K562 (cell line): ENCODE results near the gene INPP5E. TPM values are rescaled to one million over a fixed set of nuclear protein-coding genes. Genes with fewer than 3 reads are reported as not detected.

ENCODE experiments used
- ARID1B ChIP-seq: fragments of 450-650 bp; IDR thresholded peaks from 2 replicates; pipeline ENCODE4 v1.6.1; 2016; ENCODE audit warnings: antibody characterized with exemption, mild to moderate bottlenecking, inconsistent platforms
- CHD2 ChIP-seq: IDR thresholded peaks from 2 replicates; pipeline ENCODE4 v1.6.1; 2011; ENCODE audit warnings: low read depth, low read length
- EP400 ChIP-seq: fragments of 450-650 bp; IDR thresholded peaks from 2 replicates; pipeline ENCODE4 v1.6.1; 2017; ENCODE audit warnings: antibody characterized with exemption, mild to moderate bottlenecking, moderate library complexity
- HCFC1 ChIP-seq: IDR thresholded peaks from 2 replicates; pipeline ENCODE4 v1.6.1; 2012; ENCODE audit warnings: low read depth, low read length, improper control_type of control experiment
- HLTF ChIP-seq: fragments of 450-650 bp; IDR thresholded peaks from 2 replicates; pipeline ENCODE4 v1.6.1; 2016
- JUN ChIP-seq, 2 experiments: sonication (generic) in 1 of 2; formaldehyde crosslinking in 1 of 2; IDR thresholded peaks; 2 replicates each; pipeline versions ENCODE4 v1.6.1 to v1.8.0; 2012 to 2022; ENCODE audit warnings: borderline replicate concordance in 2 of 2, mild to moderate bottlenecking in 2 of 2, improper control_type of control experiment in 1 of 2, low read depth in 1 of 2, low read length in 1 of 2, missing genetic modification reagents in 1 of 2
- NCOR1 ChIP-seq: fragments of 450-650 bp; IDR thresholded peaks from 2 replicates; pipeline ENCODE4 v1.6.1; 2016; ENCODE audit warnings: mild to moderate bottlenecking, moderate library complexity
- SIN3A ChIP-seq, 2 experiments: fragments of 150-350 bp in 1 of 2; IDR thresholded peaks; 2 replicates each; pipeline ENCODE4 v1.6.1; 2011 to 2016; ENCODE audit warnings: borderline replicate concordance in 2 of 2, low read depth in 2 of 2, low read length in 2 of 2, mild to moderate bottlenecking in 2 of 2, moderate library complexity in 2 of 2; ENCODE audit not compliant: control insufficient read depth in 1 of 2
- SUPT5H ChIP-seq: fragments of 450-650 bp; IDR thresholded peaks from 2 replicates; pipeline ENCODE4 v1.6.1; 2016
- U2AF1 ChIP-seq: fragments of 200-400 bp; formaldehyde crosslinking; optimal IDR thresholded peaks from 2 replicates; pipeline ENCODE3; 2017; ENCODE audit warnings: mild to moderate bottlenecking, low read depth, low read length, moderate library complexity
- YY1 ChIP-seq, 3 experiments: IDR thresholded peaks; 2 replicates each; pipeline ENCODE4 v1.6.1; 2011; ENCODE audit warnings: low read length in 2 of 3, mild to moderate bottlenecking in 2 of 3, moderate library complexity in 2 of 3, borderline replicate concordance in 1 of 3, control low read depth in 1 of 3, low read depth in 1 of 3; ENCODE audit not compliant: insufficient read depth in 3 of 3, insufficient replicate concordance in 2 of 3, control insufficient read depth in 1 of 3, insufficient read length in 1 of 3; ENCODE audit errors: extremely low read depth in 1 of 3
- ZNF140 ChIP-seq: fragments of 250-450 bp; sonication (Bioruptor Pico); IDR thresholded peaks from 2 replicates; pipeline ENCODE4 v1.8.0; 2021; ENCODE audit warnings: moderate library complexity, mild to moderate bottlenecking, inconsistent platforms
- ZNF175 ChIP-seq: fragments of 200-800 bp; sonication (Bioruptor generic); IDR thresholded peaks from 2 replicates; pipeline ENCODE4 v1.6.1; 2016; ENCODE audit warnings: low read depth, mild to moderate bottlenecking, missing genetic modification characterization, missing compliant biosample characterization
- ZNF184 ChIP-seq: sonication (generic); formaldehyde crosslinking; IDR thresholded peaks from 2 replicates; pipeline ENCODE4 v1.5.0; 2020; ENCODE audit warnings: missing genetic modification reagents
- polyA plus RNA-seq, 8 experiments: library from polyadenylated mRNA; depleted of rRNA in 4 of 8; stranded (reverse) in 5 of 8; unstranded in 3 of 8; fragments of >200 nt; fragmentation: Nextera tagmentation in 2 of 8; fragmentation: Illumina TruSeq in 1 of 8; extraction: Ambion mirVana in 2 of 8; extraction: Trizol in 1 of 8; gene quantifications; 2 replicates each; pipeline versions ENCODE4 v1.2.1 to v1.2.3, GENCODE V29; 2011 to 2014; ENCODE audit warnings: inconsistent platforms in 1 of 8, missing spikeins in 1 of 8
- total RNA-seq, 7 experiments: library from RNA; depleted of rRNA in 6 of 7; stranded (reverse); fragments of >200 nt in 6 of 7; fragmentation: Illumina TruSeq in 2 of 7; extraction: Trizol in 2 of 7; gene quantifications; 2 replicates each; pipeline versions ENCODE4 v1.2.1 to v1.2.3, GENCODE V29; 2011 to 2021; ENCODE audit warnings: low replicate concordance in 1 of 7
- TF ChIP-seq, protein P1 (sequence below): fragments of 250-450 bp; sonication (Bioruptor Pico); IDR thresholded peaks from 2 replicates; pipeline ENCODE4 v1.4.0; 2020; ENCODE audit warnings: mild to moderate bottlenecking, moderate library complexity
- TF ChIP-seq, protein P2 (sequence below): fragments of 250-450 bp; sonication (Bioruptor Pico); IDR thresholded peaks from 2 replicates; pipeline ENCODE4 v1.8.0; 2022; ENCODE audit warnings: moderate library complexity, mild to moderate bottlenecking, inconsistent platforms

INPP5E gene
- total and polyA plus RNA-seq, 9 of the 15 experiments (the other 6 are each of a cell fraction or from before 2014, with no cell fraction given), result 0.38 to 17.4 (median 4.9) TPM

GRCh38 chr9:136410500-136411287, 29.0 kb downstream of the INPP5E start, which contains the start of the genes ENTR1 and PMPCA (continued):
- TF ChIP-seq, protein P1, sequence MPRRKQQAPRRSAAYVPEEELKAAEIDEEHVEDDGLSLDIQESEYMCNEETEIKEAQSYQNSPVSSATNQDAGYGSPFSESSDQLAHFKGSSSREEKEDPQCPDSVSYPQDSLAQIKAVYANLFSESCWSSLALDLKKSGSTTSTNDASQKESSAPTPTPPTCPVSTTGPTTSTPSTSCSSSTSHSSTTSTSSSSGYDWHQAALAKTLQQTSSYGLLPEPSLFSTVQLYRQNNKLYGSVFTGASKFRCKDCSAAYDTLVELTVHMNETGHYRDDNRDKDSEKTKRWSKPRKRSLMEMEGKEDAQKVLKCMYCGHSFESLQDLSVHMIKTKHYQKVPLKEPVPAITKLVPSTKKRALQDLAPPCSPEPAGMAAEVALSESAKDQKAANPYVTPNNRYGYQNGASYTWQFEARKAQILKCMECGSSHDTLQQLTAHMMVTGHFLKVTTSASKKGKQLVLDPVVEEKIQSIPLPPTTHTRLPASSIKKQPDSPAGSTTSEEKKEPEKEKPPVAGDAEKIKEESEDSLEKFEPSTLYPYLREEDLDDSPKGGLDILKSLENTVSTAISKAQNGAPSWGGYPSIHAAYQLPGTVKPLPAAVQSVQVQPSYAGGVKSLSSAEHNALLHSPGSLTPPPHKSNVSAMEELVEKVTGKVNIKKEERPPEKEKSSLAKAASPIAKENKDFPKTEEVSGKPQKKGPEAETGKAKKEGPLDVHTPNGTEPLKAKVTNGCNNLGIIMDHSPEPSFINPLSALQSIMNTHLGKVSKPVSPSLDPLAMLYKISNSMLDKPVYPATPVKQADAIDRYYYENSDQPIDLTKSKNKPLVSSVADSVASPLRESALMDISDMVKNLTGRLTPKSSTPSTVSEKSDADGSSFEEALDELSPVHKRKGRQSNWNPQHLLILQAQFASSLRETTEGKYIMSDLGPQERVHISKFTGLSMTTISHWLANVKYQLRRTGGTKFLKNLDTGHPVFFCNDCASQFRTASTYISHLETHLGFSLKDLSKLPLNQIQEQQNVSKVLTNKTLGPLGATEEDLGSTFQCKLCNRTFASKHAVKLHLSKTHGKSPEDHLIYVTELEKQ (CRISPR knock-in tag), result no peak
- TF ChIP-seq EP400 (peak; percentile 92), U2AF1 (peak; percentile 82), JUN (IDR thresholded peaks at IDR 0.05; ENCODE audit: borderline replicate concordance, low read depth, low read length) (peak; percentile 28; the same call in 1 of the 2 replicates), JUN (CRISPR knock-in tag; IDR thresholded peaks at IDR 0.05; ENCODE audit: borderline replicate concordance) (no peak), SUPT5H (peak; percentile 96), ZNF175 (CRISPR knock-in tag) (no peak), CHD2 (peak; percentile 59), SIN3A (IDR thresholded peaks at IDR 0.05; ENCODE audit: borderline replicate concordance in 2 of 2, control insufficient read depth in 1 of 2, low read depth in 2 of 2, low read length in 2 of 2) (peak; percentile 9 to 83; a peak in 3 of 4 replicates), YY1 (IDR thresholded peaks at IDR 0.05; ENCODE audit: borderline replicate concordance in 1 of 3, control insufficient read depth in 1 of 3, extremely low read depth in 1 of 3, insufficient read depth in 3 of 3, insufficient read length in 1 of 3, insufficient replicate concordance in 2 of 3, low read depth in 1 of 3, low read length in 2 of 3) (peak; percentile 92 to 99 (median 96)), ZNF140 (CRISPR knock-in tag) (no peak), HLTF (peak; percentile 57; the same call in 1 of the 2 replicates), ARID1B (0 out of 2 replicates have a peak, but pooled peaks have one; percentile 6), ZNF184 (no peak), HCFC1 (peak; percentile 74), NCOR1 (peak; percentile 34)
- TF ChIP-seq, protein P2, sequence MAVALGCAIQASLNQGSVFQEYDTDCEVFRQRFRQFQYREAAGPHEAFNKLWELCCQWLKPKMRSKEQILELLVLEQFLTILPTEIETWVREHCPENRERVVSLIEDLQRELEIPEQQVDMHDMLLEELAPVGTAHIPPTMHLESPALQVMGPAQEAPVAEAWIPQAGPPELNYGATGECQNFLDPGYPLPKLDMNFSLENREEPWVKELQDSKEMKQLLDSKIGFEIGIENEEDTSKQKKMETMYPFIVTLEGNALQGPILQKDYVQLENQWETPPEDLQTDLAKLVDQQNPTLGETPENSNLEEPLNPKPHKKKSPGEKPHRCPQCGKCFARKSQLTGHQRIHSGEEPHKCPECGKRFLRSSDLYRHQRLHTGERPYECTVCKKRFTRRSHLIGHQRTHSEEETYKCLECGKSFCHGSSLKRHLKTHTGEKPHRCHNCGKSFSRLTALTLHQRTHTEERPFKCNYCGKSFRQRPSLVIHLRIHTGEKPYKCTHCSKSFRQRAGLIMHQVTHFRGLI (CRISPR knock-in tag), result no peak
